ENCODE results near the gene PHGDH. TPM values are rescaled to one million over a fixed set of nuclear protein-coding genes. Genes with fewer than 3 reads are reported as not detected.
A peak's percentile ranks its signal among the peaks of the same experiment; 100 is the strongest.

The PHGDH gene
- total and polyA plus RNA-seq, 2 of the 13 experiments (the other 11 are each of a cell fraction or from before 2014, with no cell fraction given): 95.8 to 133 TPM

- FAIRE-seq (no peak), ATAC-seq (no peak), DNase-seq (ENCODE audit: low spot score) (no peak)
- no peak overlapping the region for H2AFZ ChIP-seq (ENCODE audit: low read length)
- no peak overlapping the region for H3K27ac ChIP-seq (ENCODE audit: extremely low read length, insufficient read depth, low read length)
- WGBS (ENCODE audit: low lambda C conversion rate): 79% methylated on average over 7 of the region's 8 CpGs
- H3K79me2 ChIP-seq (ENCODE audit: insufficient read depth, low read length): peaks cover 73% of the 10 kb centered on the region
- in situ Hi-C loops (cut with HindIII; ENCODE audit: extremely low pct_ligation_motif_present, low pct_unique_long_range_greater_than_20kb): loop anchor here (10.0 kb wide), 1 partner anchor 60 kb away; no protein-coding TSS in a partner anchor
- H3K4me3 ChIP-seq (replicated peaks in 1 of 3; ENCODE audit: insufficient read depth in 1 of 3, low read depth in 2 of 3, low read length in 3 of 3): peak overlapping the region in 2 of 3 experiments; percentile 61 to 90; a peak in 5 of 6 replicates
- H3K36me3 ChIP-seq (replicated peaks in 1 of 2; ENCODE audit: control insufficient read depth in 1 of 2, insufficient read depth in 2 of 2, low read length in 2 of 2): peaks cover 0 to 4% of the 10 kb centered on the region in 2 experiments; a peak in 3 of 5 replicates
- ChIA-PET CTCF (ENCODE audit: low intra/inter-chr PET ratio, low total read pairs) (no interaction called here), POLR2A (interaction anchor here (1.0 to 6.4 kb wide), 2 partner anchors 10 to 51 kb away, joined by 5 to 88 read pairs; no protein-coding TSS in a partner anchor)
- H3K9ac ChIP-seq (ENCODE audit: insufficient read depth, low read depth, low read length): peak overlapping the region; percentile 84; the same call in 1 of the 2 replicates
- intact Hi-C loops (cut with micrococcal nuclease; ENCODE audit: unreplicated experiment): loop anchor here (1.0 to 5.0 kb wide), 2 partner anchors 10 to 82 kb away; no protein-coding TSS in a partner anchor
- no TSS peak for BruUV-seq (replicated peaks)
- peaks cover 67% of the 10 kb centered on the region for H3K4me1 ChIP-seq (ENCODE audit: insufficient read depth, low read length)
- no peaks in the 10 kb centered on the region; a peak in 1 of 5 replicates for H3K27me3 ChIP-seq (ENCODE audit: control insufficient read depth in 1 of 2, insufficient read depth in 2 of 2, low read length in 2 of 2)
- H3K4me2 ChIP-seq (ENCODE audit: low read depth, low read length): peak overlapping the region; percentile 86
- no peaks in the 10 kb centered on the region for H3K9me3 ChIP-seq (ENCODE audit: low read length)
- peaks cover 26% of the 10 kb centered on the region for H4K20me1 ChIP-seq (ENCODE audit: insufficient read depth, low read length)
- TF ChIP-seq SMARCC2 (IDR thresholded peaks at IDR 0.05) (no peak), ZNF234 (CRISPR knock-in tag; conservative IDR thresholded peaks at IDR 0.05) (no peak), ZNF333 (CRISPR knock-in tag; IDR thresholded peaks at IDR 0.05; ENCODE audit: borderline replicate concordance) (no peak), RBM22 (optimal IDR thresholded peaks at IDR 0.05; ENCODE audit: low read length) (peak; percentile 34), ZNF552 (CRISPR knock-in tag; IDR thresholded peaks at IDR 0.05; ENCODE audit: borderline replicate concordance) (no peak), ATF2 (CRISPR knock-in tag; IDR thresholded peaks at IDR 0.05) (no peak), SNAPC2 (CRISPR knock-in tag; IDR thresholded peaks at IDR 0.05) (no peak), MEF2D (CRISPR knock-in tag; IDR thresholded peaks at IDR 0.05) (no peak), ZNF713 (CRISPR knock-in tag; IDR thresholded peaks at IDR 0.05) (no peak), NFYC (CRISPR knock-in tag; IDR thresholded peaks at IDR 0.05) (no peak), FIP1L1 (IDR thresholded peaks at IDR 0.05; ENCODE audit: borderline replicate concordance, insufficient read depth, low read depth, low read length) (no peak), ZNF615 (CRISPR knock-in tag; IDR thresholded peaks at IDR 0.05; ENCODE audit: borderline replicate concordance) (no peak), ZNF513 (CRISPR knock-in tag; conservative IDR thresholded peaks at IDR 0.05) (no peak), ZBTB42 (CRISPR knock-in tag; IDR thresholded peaks at IDR 0.05) (no peak), ZNF101 (CRISPR knock-in tag; IDR thresholded peaks at IDR 0.05; ENCODE audit: borderline replicate concordance, low read depth) (no peak), GTF2F1 (IDR thresholded peaks at IDR 0.05; ENCODE audit: low read length) (no peak), DMAP1 (CRISPR knock-in tag; IDR thresholded peaks at IDR 0.05) (no peak), ARID2 (CRISPR knock-in tag; IDR thresholded peaks at IDR 0.05; ENCODE audit: borderline replicate concordance) (no peak), ZNF263 (CRISPR knock-in tag; IDR thresholded peaks at IDR 0.05) (peak; percentile 44; the same call in 1 of the 2 replicates), CENPT (CRISPR knock-in tag; IDR thresholded peaks at IDR 0.05; ENCODE audit: low read depth) (no peak), ZNF281 (CRISPR knock-in tag; IDR thresholded peaks at IDR 0.05; ENCODE audit: borderline replicate concordance) (peak; percentile 26; the same call in 1 of the 2 replicates)
Observed at GRCh38 chr1:119714583-119714982, 2.8 kb downstream of the PHGDH start.

Measured in HepG2 (cell line).